Mesothelial cell of epicardium (in vitro differentiated cells): ENCODE results near the gene BRAT1. TPM values are rescaled to one million over a fixed set of nuclear protein-coding genes. Genes with fewer than 3 reads are reported as not detected.
"Not testable (repeated sequence)": the region's sequence is repeated elsewhere in the genome, so short reads cannot be mapped to it uniquely, and the experiment has no call there.

Source experiments
- DNase-seq, 2 experiments: peaks; one replicate each; pipeline ENCODE4 v3.0.0; 2021; ENCODE audit warnings: low spot score in 2 of 2; ENCODE audit not compliant: unreplicated experiment in 2 of 2
- H3K27ac Mint-ChIP-seq: 2 replicates; pipeline ENCODE4 v1.8.0; 2021; ENCODE audit warnings: mixed read lengths
- H3K27me3 Mint-ChIP-seq: 2 replicates; pipeline ENCODE4 v1.8.0; 2021; ENCODE audit warnings: low read depth, mixed read lengths
- H3K36me3 Mint-ChIP-seq: 2 replicates; pipeline ENCODE4 v1.8.0; 2021; ENCODE audit warnings: mixed read lengths
- H3K4me1 Mint-ChIP-seq: 2 replicates; pipeline ENCODE4 v1.8.0; 2021; ENCODE audit warnings: mixed read lengths
- H3K4me3 Mint-ChIP-seq: 2 replicates; pipeline ENCODE4 v1.8.0; 2021; ENCODE audit warnings: mild to moderate bottlenecking, moderate library complexity, mixed read lengths
- H3K9me3 Mint-ChIP-seq: 2 replicates; pipeline ENCODE4 v1.8.0; 2021; ENCODE audit warnings: mixed read lengths
- total RNA-seq: library from RNA; stranded (reverse); gene quantifications from 3 replicates; pipeline ENCODE4 v1.2.1, GENCODE V29; 2021
- TF ChIP-seq, protein P1 (sequence below): fragments of 200-600 bp; sonication (generic); IDR thresholded peaks from one replicate; pipeline ENCODE4 v1.5.0; 2021; ENCODE audit warnings: antibody characterized with exemption; ENCODE audit not compliant: unreplicated experiment

The BRAT1 gene
- total RNA-seq, 1 donor from 2014 or later: 47.6 TPM

GRCh38 chr7:2568521-2569223, 13.3 kb upstream of the BRAT1 start:
- Mint-ChIP-seq H3K4me3 (no peak overlapping the region), H3K27me3 (no peaks in the 10 kb centered on the region), H3K9me3 (no peaks in the 10 kb centered on the region), H3K27ac (no peak overlapping the region), H3K4me1 (no peaks in the 10 kb centered on the region), H3K36me3 (peaks cover 11% of the 10 kb centered on the region)
- TF ChIP-seq, protein P1, sequence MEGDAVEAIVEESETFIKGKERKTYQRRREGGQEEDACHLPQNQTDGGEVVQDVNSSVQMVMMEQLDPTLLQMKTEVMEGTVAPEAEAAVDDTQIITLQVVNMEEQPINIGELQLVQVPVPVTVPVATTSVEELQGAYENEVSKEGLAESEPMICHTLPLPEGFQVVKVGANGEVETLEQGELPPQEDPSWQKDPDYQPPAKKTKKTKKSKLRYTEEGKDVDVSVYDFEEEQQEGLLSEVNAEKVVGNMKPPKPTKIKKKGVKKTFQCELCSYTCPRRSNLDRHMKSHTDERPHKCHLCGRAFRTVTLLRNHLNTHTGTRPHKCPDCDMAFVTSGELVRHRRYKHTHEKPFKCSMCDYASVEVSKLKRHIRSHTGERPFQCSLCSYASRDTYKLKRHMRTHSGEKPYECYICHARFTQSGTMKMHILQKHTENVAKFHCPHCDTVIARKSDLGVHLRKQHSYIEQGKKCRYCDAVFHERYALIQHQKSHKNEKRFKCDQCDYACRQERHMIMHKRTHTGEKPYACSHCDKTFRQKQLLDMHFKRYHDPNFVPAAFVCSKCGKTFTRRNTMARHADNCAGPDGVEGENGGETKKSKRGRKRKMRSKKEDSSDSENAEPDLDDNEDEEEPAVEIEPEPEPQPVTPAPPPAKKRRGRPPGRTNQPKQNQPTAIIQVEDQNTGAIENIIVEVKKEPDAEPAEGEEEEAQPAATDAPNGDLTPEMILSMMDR: no peak
- DNase-seq: no peak

GRCh38 chr7:2567679-2568278, 12.5 kb upstream of the BRAT1 start:
- H3K9me3 Mint-ChIP-seq: no peaks in the 10 kb centered on the region
- H3K27me3 Mint-ChIP-seq: no peaks in the 10 kb centered on the region
- H3K4me3 Mint-ChIP-seq: no peak overlapping the region
- H3K36me3 Mint-ChIP-seq: peaks cover 9% of the 10 kb centered on the region
- no peak for DNase-seq
- no peak overlapping the region for H3K27ac Mint-ChIP-seq
- no peaks in the 10 kb centered on the region for H3K4me1 Mint-ChIP-seq
- TF ChIP-seq, protein P1: no peak

DNA sequence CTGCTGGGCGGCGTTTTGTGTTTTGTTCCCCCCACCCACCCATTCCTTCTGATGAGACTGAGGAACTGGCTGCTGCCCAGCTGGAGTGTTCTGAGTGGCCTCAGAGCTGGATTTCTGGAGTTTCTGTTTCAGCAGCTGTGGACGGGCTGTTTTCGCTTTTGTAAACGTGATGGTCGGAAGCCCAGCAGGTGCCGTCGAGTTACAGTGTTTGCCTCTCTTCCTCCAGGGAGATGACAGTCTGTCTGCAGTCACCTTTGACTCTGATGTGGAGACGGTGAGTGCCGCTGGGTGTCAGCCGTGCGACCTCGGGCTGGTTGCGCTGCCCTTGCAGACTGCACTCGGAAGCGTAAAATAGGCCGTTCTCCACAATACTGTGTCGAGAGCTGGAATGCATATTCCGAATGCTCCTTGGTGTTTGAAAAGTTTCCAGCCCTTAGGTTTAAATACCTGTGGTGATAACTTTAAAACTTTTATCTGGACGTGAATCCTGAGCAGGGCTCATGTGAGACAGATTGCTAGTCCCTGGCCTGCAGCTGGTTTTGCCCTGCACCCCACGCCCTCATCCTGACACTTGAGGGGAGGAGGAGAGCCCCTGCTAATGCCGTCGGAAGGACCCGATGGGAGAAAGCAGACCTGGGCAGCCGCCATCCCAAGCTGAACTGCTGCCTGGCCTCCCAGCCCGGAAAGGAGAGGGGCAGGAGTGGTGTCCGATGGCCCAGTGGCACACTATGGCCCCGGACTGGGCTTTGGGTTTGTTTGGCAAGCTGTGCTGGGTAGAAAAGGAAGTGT, 11.8 kb upstream of the BRAT1 start:
- Mint-ChIP-seq H3K27me3 (no peaks in the 10 kb centered on the region), H3K4me1 (no peaks in the 10 kb centered on the region), H3K9me3 (no peaks in the 10 kb centered on the region), H3K36me3 (peaks cover 9% of the 10 kb centered on the region), H3K27ac (no peak overlapping the region), H3K4me3 (no peak overlapping the region)
- TF ChIP-seq, protein P1: no peak
- no peak for DNase-seq

DNA sequence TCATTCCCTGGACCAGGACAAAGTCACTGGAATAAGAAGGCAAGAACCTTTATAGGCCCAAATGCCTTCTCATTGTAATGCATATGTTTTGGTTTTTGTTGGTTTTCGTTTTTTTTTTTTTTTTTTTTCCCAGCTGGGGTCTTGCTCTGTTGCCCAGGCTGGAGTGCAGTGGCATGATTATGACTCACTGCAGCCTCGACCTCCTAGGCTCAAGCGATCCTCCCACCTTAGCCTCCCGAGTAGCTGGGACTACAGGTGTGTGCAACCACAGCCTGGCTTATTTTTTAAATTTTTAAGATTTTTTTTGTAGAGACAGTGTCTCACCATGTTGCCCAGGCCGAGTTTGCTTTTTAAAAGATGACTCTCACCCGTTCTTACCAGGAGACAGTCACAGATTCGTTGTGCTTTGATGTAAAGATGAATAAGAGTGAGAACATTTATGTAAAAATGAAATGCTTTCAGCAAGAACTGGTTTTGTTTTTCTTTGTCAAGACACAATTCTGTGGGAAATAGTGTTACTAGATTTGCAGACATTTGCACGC, 11.1 kb upstream of the BRAT1 start:
- Mint-ChIP-seq H3K9me3 (no peaks in the 10 kb centered on the region), H3K4me3 (no peak overlapping the region), H3K36me3 (peaks cover 9% of the 10 kb centered on the region), H3K4me1 (peaks cover 3% of the 10 kb centered on the region), H3K27me3 (no peaks in the 10 kb centered on the region), H3K27ac (no peak overlapping the region)
- DNase-seq: no peak
- TF ChIP-seq, protein P1: no peak

DNA sequence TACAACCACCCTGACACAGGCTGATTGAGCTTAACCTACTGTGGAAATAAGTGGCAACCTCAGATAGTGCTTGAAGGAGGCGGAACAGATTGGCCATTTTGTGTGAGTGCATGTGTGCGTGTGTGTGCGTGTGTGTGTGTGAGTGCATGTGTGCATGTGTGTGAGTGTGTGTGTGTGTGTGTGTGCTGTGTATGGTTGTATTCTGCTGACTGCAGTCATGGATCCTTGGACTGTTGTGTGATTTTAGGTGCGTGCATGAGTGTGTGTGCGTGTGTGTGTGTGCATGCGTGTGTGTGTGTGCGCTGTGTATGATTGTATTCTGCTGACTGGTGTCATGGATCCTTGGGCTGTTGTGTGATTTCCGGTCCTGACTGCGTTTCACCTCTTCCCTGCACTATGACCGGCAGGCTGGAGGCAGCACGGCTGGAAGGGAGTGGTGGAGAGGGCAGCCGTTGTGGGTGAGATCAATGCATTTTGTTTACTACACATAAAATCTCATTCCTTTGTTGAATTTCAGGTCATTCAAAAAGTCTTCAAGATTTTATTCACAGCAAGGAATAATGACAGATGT, 9.7 kb upstream of the BRAT1 start:
- TF ChIP-seq, protein P1: no peak
- H3K27me3 Mint-ChIP-seq: no peaks in the 10 kb centered on the region
- H3K27ac Mint-ChIP-seq: no peak overlapping the region
- no peak overlapping the region for H3K4me3 Mint-ChIP-seq
- no peak for DNase-seq
- no peaks in the 10 kb centered on the region for H3K9me3 Mint-ChIP-seq
- H3K36me3 Mint-ChIP-seq: peaks cover 9% of the 10 kb centered on the region
- H3K4me1 Mint-ChIP-seq: peaks cover 4% of the 10 kb centered on the region

DNA sequence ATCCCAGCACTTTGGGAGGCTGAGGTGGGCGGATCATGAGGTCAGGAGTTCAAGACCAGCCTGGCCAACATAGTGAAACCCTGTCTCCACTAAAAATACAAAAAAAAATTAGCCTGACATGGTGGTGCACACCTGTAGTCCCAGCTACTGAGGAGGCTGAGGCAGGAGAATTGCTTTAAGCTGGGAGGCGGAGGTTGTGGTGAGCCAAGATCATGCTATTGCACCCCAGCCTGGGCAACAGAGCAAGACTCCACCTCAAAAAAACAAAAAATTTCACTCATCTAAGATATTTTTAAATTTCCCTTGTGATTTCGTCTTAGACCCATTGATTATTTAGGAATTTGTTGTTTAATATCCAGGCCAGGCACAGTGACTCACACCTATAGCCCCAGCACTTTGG, 8.6 kb upstream of the BRAT1 start:
- H3K27ac Mint-ChIP-seq, H3K4me1 Mint-ChIP-seq, H3K27me3 Mint-ChIP-seq, DNase-seq, H3K9me3 Mint-ChIP-seq, H3K36me3 Mint-ChIP-seq, H3K4me3 Mint-ChIP-seq: not testable (repeated sequence)
